Adrenal gland (tissue), 5 donors: ENCODE results near the gene EVL.

ENCODE experiments used
- POLR2A ChIP-seq, 2 donors: fragments of 450-650 bp; IDR thresholded peaks; one replicate each; pipeline ENCODE4 v1.6.1; 2017; ENCODE audit warnings: antibody characterized with exemption in 2 of 2, mild to moderate bottlenecking in 2 of 2, moderate library complexity in 1 of 2
- TF ChIP-seq, protein P1 (sequence below), 6 experiments: fragments of 450-650 bp in 4 of 6; fragments of 200-600 bp in 2 of 6; sonication (generic) in 1 of 6; IDR thresholded peaks; 1 replicate in 5 of 6; 2 replicates in 1 of 6; pipeline versions ENCODE4 v1.5.1 to v1.8.0; 2016 to 2021; ENCODE audit warnings: antibody characterized with exemption in 6 of 6, mild to moderate bottlenecking in 2 of 6, moderate library complexity in 1 of 6
- donor health status: DM: no; HTN: no; CAD: no.

DNA sequence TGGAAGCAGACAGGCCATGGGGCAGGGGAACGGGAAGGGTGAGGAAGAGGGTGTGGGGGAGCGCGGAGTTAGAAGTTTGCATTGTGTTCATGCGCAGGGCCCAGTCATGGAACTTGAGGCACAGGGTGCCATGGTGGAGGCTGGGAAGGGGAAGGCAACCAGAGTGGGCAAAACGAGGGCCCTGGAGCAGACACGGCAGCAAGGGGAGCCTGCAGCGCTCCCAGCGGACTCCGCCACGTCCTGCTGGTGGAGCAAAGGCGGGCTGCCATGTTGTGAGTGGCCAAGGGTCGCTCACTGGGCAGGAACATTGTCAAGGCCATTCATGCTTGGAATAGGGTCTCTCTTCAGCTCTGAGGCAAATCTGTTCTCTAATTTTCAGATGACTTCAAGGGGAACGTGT lies 73.7 kb downstream of the EVL start:
- TF ChIP-seq, protein P1, sequence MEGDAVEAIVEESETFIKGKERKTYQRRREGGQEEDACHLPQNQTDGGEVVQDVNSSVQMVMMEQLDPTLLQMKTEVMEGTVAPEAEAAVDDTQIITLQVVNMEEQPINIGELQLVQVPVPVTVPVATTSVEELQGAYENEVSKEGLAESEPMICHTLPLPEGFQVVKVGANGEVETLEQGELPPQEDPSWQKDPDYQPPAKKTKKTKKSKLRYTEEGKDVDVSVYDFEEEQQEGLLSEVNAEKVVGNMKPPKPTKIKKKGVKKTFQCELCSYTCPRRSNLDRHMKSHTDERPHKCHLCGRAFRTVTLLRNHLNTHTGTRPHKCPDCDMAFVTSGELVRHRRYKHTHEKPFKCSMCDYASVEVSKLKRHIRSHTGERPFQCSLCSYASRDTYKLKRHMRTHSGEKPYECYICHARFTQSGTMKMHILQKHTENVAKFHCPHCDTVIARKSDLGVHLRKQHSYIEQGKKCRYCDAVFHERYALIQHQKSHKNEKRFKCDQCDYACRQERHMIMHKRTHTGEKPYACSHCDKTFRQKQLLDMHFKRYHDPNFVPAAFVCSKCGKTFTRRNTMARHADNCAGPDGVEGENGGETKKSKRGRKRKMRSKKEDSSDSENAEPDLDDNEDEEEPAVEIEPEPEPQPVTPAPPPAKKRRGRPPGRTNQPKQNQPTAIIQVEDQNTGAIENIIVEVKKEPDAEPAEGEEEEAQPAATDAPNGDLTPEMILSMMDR (IDR thresholded peaks at IDR 0.05) = no peak
- TF ChIP-seq POLR2A (IDR thresholded peaks at IDR 0.05) = no peak
